Measurements from ENCODE around the gene AFG1L. TPM values are rescaled to one million over a fixed set of nuclear protein-coding genes. Genes with fewer than 3 reads are reported as not detected.

Gene AFG1L
- total RNA-seq, 1 experiment from 2014 or later, result 7.2 TPM

GRCh38 chr6:108561742-108562502 is 267.1 kb downstream of the AFG1L start:
- H3K9me3 Mint-ChIP-seq (ENCODE audit: unreplicated experiment), result no peaks in the 10 kb centered on the region
- peaks cover 42% of the 10 kb centered on the region for H3K36me3 Mint-ChIP-seq (ENCODE audit: insufficient read depth, unreplicated experiment)
- peak overlapping the region; percentile 92 for H3K27ac Mint-ChIP-seq (ENCODE audit: unreplicated experiment)
- peak in 1 of 2 experiments; percentile 22 for DNase-seq
- TSS peak; percentile 84 for BruUV-seq (replicated peaks)
- peaks cover 15% of the 10 kb centered on the region for H3K4me1 ChIP-seq
- TF ChIP-seq CTCF (IDR thresholded peaks at IDR 0.05; ENCODE audit: insufficient read depth in 1 of 2, low read depth in 1 of 2, low read length in 1 of 2, severe bottlenecking in 1 of 2, unreplicated experiment in 1 of 2), result no peak
- H3K36me3 ChIP-seq (ENCODE audit: control insufficient read depth, insufficient read depth, low read length), result peaks cover 3% of the 10 kb centered on the region
- ChIA-PET CTCF (no interaction called here), POLR2A (interaction anchor here (0.7 kb wide), 1 partner anchor 286 kb away, joined by 5 read pairs; the partner anchor contains the start of gene ARMC2)
- no peaks in the 10 kb centered on the region for H3K27me3 ChIP-seq (replicated peaks; ENCODE audit: control insufficient read depth, insufficient read depth, low read length)
- H3K27me3 Mint-ChIP-seq (ENCODE audit: insufficient read depth, unreplicated experiment), result no peaks in the 10 kb centered on the region
- peaks cover 29% of the 10 kb centered on the region for H3K4me1 Mint-ChIP-seq (ENCODE audit: low read depth, unreplicated experiment)
- intact Hi-C loops (cut with micrococcal nuclease; ENCODE audit: unreplicated experiment), result loop anchor here (2.0 to 5.0 kb wide), 3 partner anchors 95 to 221 kb away; no protein-coding TSS in a partner anchor
- peak overlapping the region; percentile 95 for H3K4me3 Mint-ChIP-seq (ENCODE audit: unreplicated experiment)
- no peaks in the 10 kb centered on the region for H3K9me3 ChIP-seq
- H3K4me3 ChIP-seq (ENCODE audit: low read depth, low read length), result peak overlapping the region; percentile 77

- H3K9me3 Mint-ChIP-seq (ENCODE audit: unreplicated experiment), result no peaks in the 10 kb centered on the region
- Histone ChIP-seq H3K4me1 (peaks cover 12% of the 10 kb centered on the region), H3K36me3 (ENCODE audit: control insufficient read depth, insufficient read depth, low read length) (peaks cover 4% of the 10 kb centered on the region), H3K9me3 (no peaks in the 10 kb centered on the region), H3K4me3 (ENCODE audit: low read depth, low read length) (peak overlapping the region; percentile 77), H3K27me3 (replicated peaks; ENCODE audit: control insufficient read depth, insufficient read depth, low read length) (no peaks in the 10 kb centered on the region)
- POLR2A ChIA-PET, result interaction anchor here (0.7 kb wide), 1 partner anchor 286 kb away, joined by 5 read pairs; the partner anchor contains the start of gene ARMC2
- intact Hi-C loops (cut with micrococcal nuclease; ENCODE audit: unreplicated experiment), result loop anchor here (2.0 to 5.0 kb wide), 3 partner anchors 95 to 220 kb away; no protein-coding TSS in a partner anchor
- peaks cover 29% of the 10 kb centered on the region for H3K4me1 Mint-ChIP-seq (ENCODE audit: low read depth, unreplicated experiment)
- peak overlapping the region; percentile 92 for H3K27ac Mint-ChIP-seq (ENCODE audit: unreplicated experiment)
- peaks cover 42% of the 10 kb centered on the region for H3K36me3 Mint-ChIP-seq (ENCODE audit: insufficient read depth, unreplicated experiment)
- no TSS peak for BruUV-seq (replicated peaks)
- peak overlapping the region; percentile 95 for H3K4me3 Mint-ChIP-seq (ENCODE audit: unreplicated experiment)
- H3K27me3 Mint-ChIP-seq (ENCODE audit: insufficient read depth, unreplicated experiment), result no peaks in the 10 kb centered on the region
- TF ChIP-seq CTCF (IDR thresholded peaks at IDR 0.05; ENCODE audit: insufficient read depth in 1 of 2, low read depth in 1 of 2, low read length in 1 of 2, severe bottlenecking in 1 of 2, unreplicated experiment in 1 of 2), result no peak
- CTCF ChIA-PET, result no interaction called here
- peak; percentile 83 to 84 for DNase-seq
Observed at GRCh38 chr6:108562503-108562993, 267.7 kb downstream of the AFG1L start.

GRCh38 chr6:108563292-108563691 is 268.4 kb downstream of the AFG1L start:
- intact Hi-C loops (cut with micrococcal nuclease; ENCODE audit: unreplicated experiment), result loop anchor here (2.0 to 5.0 kb wide), 3 partner anchors 94 to 220 kb away; no protein-coding TSS in a partner anchor
- peaks cover 39% of the 10 kb centered on the region for H3K36me3 Mint-ChIP-seq (ENCODE audit: insufficient read depth, unreplicated experiment)
- H3K9me3 Mint-ChIP-seq (ENCODE audit: unreplicated experiment), result no peaks in the 10 kb centered on the region
- peaks cover 4% of the 10 kb centered on the region for H3K36me3 ChIP-seq (ENCODE audit: control insufficient read depth, insufficient read depth, low read length)
- H3K4me3 ChIP-seq (ENCODE audit: low read depth, low read length), result peak overlapping the region; percentile 77
- H3K27me3 Mint-ChIP-seq (ENCODE audit: insufficient read depth, unreplicated experiment), result no peaks in the 10 kb centered on the region
- peaks cover 29% of the 10 kb centered on the region for H3K4me1 Mint-ChIP-seq (ENCODE audit: low read depth, unreplicated experiment)
- DNase-seq, result no peak
- H3K4me1 ChIP-seq, result peaks cover 12% of the 10 kb centered on the region
- no peaks in the 10 kb centered on the region for H3K9me3 ChIP-seq
- H3K27ac Mint-ChIP-seq (ENCODE audit: unreplicated experiment), result peak overlapping the region; percentile 92
- TF ChIP-seq CTCF (IDR thresholded peaks at IDR 0.05; ENCODE audit: insufficient read depth in 1 of 2, low read depth in 1 of 2, low read length in 1 of 2, severe bottlenecking in 1 of 2, unreplicated experiment in 1 of 2), result no peak
- peak overlapping the region; percentile 95 for H3K4me3 Mint-ChIP-seq (ENCODE audit: unreplicated experiment)
- H3K27me3 ChIP-seq (replicated peaks; ENCODE audit: control insufficient read depth, insufficient read depth, low read length), result no peaks in the 10 kb centered on the region
- CTCF ChIA-PET, result no interaction called here
- POLR2A ChIA-PET, result no interaction called here
- BruUV-seq (replicated peaks), result TSS peak; percentile 11
